Activated CD4-positive, CD25-positive, alpha-beta regulatory T cell treated with anti-CD3 and anti-CD28 coated beads, Interleukin-2, amount 50 U/mL, for 24 hours (primary cell): Measurements from ENCODE around the gene CRISP2.
"Not testable (repeated sequence)": the region's sequence is repeated elsewhere in the genome, so short reads cannot be mapped to it uniquely, and the experiment has no call there.

Source experiments
- ATAC-seq, 2 donors: fragments of 150-1000 bp; cut with Tn5 transposase; one replicate each; pipeline ENCODE4 v1.10.0; 2021; ENCODE audit warnings: mild to moderate bottlenecking in 1 of 2, moderate library complexity in 1 of 2

CRISP2 gene, protein sequence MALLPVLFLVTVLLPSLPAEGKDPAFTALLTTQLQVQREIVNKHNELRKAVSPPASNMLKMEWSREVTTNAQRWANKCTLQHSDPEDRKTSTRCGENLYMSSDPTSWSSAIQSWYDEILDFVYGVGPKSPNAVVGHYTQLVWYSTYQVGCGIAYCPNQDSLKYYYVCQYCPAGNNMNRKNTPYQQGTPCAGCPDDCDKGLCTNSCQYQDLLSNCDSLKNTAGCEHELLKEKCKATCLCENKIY

DNA sequence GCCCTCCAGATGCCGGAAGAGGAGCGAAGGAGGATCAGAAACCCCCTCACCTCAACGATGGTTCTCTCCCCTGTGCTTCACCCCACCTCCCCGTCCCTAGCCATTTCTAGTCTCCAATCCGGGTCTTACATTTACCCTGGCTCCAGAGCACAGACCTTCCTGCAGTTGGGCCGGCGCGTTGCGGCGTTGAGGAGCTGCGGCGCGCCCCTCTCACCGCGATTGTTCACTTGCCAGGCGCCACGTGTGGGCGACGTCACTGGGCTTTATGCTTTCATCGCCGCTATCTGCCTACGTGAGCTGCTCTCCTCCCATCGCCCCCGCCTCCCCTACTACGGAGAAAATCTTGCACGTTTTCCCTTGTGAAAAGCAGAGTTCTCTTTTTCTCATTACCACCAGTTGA is at the start of gene CRISP2:
CRISP2 (minus strand) TSS at position 198 of the 400 bp plus-strand sequence. CDS start 4,347 bp downstream, outside the sequence.
- no peak for ATAC-seq

DNA sequence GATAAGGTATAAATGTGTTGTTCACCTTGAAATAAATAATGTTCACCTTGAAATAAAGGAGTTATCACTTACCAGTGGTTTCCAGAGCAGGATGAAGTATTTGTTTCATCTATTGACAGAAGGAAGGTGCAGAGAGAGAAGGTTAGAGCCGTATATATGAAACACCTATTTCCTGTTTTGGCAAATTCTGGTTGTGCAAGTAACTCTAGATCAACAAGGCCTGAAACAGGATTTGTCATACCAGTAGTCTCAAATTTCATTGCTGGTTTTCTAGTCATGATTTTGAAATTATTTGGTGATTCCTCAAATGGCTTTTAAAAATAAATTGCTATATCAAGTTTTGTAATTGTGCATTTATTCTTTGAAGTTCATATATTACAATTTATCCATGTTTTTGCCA is 30.9 kb upstream of the CRISP2 start, which contains the start of gene CRISP3:
CRISP3 (minus strand) TSS at position 130 of the 400 bp plus-strand sequence; CDS start at position 109, 21 bp downstream.
- no peak for ATAC-seq

DNA sequence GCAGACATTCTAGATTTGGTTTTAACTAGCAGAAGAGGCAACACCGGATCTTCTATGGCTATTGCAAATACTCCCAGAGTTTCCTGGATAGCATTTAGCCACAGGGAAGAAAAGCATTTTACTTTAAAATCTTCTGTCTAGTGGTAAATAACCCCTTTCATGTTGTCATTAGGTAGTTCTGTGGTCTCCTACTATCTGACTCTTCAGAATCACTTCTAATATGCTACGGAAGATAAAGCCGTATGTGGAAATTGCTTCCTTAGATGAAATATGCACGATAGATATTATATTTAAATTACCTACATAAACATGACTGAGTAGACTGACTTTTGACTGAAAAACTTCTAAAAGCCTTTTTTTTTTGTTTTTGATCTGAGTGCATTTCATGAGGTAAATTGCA is 30.1 kb upstream of the CRISP2 start:
- ATAC-seq: no peak

DNA sequence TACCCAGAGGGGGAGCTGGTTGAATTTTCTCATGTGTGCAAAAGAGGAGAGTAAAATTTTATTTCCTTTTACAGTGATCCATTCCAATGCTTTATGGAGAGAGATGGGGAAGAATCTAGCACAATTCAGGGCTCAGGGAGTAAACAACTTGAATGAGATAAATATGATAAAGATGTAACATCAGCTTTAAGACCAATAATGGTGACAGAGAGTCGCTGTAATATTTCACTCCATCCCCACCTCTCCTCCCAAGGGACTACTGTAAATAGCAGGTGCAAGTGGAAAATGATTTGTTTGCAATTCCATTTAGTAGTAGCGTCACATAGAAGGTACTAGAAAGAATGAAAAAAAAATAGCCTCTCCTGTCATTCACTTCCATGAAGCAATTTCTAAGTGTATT is 26.1 kb upstream of the CRISP2 start:
- ATAC-seq: no peak

DNA sequence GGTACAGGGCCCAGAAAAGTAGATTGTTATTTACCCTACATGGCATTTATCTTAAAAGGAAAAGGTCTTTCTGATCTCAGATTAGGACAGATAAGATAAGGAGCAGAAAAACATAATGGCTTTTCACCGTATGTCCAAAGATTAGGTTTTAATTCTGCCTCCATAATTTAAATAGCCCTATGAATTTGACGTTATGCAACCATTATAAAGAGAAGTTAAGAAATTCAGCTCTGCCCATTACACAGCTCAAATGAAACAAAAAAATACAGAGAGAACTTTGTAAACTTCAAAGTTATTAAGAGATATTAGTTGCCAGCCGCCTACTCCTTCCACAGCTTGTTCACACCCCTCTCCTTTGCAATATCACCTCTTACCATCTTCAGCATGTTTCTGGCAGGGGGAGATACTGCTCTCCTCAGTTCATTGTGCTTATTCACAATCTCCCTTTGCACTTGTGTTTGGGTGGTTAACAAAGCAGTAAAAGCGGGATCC is 22.7 kb upstream of the CRISP2 start:
- no peak for ATAC-seq

DNA sequence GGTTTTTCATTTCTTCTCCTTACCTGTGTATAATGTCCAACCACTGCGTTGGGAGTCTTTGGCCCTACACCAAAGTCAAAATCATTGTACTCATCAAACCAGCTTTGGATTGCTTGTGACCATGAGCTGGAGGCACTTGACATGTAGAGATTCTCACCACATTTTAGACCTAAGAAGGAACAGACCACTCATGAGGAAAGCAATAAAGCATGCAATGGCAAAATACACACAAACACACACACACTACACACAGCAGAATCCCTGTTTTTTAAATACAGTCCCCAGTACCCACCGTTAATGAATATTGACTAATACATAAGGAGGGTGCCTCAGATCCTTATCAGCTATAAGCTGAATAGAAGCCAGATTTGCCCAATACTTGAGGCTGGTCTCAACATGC is 20.3 kb upstream of the CRISP2 start:
- no peak for ATAC-seq

DNA sequence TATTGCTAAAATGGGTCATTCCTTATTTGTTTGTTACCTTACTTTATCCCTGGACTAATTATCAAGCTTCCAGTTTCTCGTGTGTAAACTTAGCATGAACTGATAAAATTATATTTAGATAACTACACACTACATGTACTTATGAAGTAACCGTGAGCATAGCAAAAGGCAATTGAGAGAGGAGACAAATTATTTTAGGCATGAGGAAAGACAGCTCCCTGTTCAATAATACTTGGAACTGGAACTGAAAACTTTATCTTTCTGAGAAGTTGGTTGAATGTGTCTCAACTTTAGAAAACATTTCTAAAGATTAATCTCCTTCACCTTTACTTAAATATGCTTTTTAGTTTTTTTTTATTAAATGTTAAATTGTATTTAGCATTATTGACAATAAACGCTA is 19.4 kb upstream of the CRISP2 start:
- ATAC-seq: no peak

DNA sequence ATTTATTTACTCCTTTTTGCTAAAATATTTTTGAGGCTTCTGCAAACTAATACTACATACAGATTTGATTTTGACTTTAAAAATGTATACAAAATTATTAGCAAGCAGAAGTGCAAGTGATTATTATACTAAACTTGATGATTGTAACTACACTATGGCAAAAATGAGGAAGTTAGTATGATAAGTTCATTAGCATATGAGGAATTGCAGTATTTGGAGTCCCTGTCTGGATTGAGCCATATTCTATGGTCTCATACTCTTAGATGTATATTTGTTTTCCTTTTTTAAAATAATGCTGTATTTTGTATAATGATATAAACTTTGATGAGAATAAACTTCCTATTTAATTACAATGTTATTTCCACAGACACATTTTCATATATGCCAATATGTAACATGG is 16.9 kb upstream of the CRISP2 start:
- no peak for ATAC-seq

DNA sequence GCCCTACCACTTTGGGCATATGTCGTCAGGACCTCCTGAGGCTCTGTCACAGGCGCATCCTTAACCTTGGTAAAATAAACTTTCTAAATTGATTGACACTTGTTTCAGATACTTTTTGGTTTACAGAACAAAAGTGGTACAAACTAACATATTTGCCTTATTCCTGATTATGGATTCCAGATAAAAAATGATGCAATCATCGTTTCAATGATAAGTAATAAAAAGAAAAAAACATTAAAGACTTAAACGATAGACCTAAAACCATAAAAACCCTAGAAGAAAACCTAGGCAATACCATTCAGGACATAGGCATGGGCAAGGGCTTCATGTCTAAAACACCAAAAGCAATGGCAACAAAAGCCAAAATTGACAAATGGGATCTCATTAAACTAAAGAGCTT is 10.6 kb upstream of the CRISP2 start:
- not testable (repeated sequence) for ATAC-seq

DNA sequence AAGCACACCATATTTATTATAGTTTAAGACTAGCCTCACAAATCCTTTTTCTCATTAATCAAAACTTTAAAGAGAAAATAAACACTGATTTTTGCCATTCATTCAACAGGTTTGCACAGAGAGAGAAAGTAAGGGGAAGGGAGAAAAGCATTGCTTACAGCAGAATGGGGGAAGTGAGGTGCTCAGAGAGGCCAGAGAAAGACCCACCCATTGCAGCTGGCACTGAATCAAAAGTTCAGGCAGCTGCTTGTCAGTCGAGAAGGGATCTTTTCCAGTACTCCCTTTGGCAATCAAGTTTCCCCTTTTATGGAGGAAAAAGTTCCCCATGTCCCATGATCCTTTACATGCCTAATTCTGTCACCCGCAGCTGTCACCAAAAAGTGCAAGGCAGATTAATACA is 8.0 kb upstream of the CRISP2 start:
- ATAC-seq: no peak

DNA sequence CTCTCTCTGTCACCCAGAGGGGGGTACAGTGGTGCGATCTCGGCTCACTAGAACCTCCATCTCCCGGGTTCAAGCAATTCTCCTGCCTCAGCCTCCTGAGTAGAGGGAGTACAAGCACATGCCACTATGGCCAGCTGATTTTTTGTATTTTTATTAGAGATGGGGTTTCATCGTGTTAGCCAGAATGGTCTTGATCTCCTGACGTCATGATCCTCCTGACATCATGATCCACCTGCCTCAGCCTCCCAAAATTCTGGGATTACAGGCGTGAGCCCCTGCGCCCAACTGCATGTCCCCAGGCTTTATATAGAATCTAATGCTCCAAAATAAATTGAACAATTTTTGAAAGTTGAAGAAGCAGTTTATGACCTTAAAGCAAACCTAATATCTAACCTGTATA is 7.0 kb upstream of the CRISP2 start:
- no peak for ATAC-seq

DNA sequence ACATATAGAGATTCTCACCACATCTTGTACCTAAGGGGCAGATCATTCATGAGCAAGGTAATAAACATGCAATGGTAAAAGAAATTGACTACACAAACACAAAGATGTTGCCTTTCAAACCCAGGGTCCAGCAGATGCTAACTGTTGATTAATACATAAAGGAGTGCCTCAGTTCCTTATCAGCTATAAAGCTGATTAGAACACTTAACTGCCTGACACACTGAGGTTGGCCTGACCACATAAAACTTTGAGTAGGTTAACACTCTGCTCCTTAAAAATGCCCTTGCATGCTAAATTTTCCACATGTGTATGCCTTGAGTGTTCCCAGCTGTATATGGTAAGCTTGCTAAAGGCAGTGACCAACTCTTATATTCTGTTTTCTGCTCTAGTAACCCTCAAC is 14.9 kb downstream of the CRISP2 start:
- no peak for ATAC-seq

DNA sequence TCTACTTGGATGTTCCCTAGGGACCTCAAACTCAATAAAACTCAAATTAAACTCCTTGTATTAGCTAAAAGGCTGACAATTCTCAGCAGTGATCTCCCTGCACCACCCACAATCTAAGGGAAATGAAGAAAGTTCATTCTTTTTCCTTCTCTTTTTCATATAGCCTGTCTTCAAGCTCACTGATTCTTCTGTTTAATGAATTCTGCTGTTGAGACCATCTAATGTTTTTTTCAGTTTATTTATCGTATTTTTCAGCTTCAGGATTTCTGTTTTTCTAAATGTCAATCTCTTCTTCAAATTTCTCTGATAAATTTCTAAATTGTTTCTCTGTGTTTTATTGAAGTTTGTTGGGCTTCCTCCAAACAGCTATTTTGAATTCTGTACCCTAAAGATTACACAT is 19.8 kb downstream of the CRISP2 start:
- ATAC-seq: no peak

DNA sequence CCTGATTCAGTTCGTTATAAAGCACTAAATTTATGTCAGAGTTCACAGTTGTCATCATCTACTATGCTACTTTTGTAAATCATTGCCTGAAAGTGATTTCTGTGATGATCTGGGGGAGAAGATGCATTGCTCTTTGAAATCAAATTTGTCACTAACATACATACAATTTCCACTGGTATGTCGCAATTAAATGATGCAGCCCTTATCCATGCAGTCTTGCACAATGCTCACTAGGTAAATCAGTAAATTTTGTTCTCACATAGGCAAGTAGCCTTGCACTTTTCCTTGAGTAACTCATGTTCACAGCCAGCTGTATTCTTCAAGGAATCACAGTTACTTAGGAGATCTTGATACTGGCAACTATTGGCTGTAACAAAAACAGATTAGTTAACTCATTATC is 20.8 kb downstream of the CRISP2 start:
- ATAC-seq: no peak

DNA sequence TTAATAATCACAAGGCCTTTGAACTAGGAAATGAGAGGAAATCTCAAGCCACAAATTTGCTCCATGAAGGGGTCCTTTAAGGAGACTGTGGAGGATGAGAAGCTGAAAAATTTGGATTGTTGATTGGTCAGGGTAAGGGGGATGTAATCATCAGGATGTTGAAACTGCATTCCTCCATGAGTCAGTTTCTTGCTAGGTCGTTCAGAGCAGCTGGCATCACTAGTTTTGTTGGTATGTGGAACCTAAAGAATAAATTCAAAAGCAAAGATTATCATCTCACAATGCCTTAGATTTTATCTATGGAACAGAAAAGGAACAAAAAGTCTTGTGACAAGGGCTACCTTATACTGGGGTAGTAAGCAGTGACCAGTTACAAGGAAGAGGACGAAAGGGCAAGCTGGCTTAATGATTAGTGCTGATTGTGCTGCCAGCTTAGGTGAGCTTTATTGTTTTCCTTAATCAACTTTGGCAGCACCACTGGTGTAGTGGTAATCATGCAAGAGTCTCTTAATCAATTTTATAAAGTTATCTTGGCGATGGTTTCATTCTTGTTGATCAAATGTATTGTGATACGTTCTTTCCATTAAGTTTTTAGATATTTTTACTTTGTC is 36.6 kb downstream of the CRISP2 start:
- no peak for ATAC-seq

DNA sequence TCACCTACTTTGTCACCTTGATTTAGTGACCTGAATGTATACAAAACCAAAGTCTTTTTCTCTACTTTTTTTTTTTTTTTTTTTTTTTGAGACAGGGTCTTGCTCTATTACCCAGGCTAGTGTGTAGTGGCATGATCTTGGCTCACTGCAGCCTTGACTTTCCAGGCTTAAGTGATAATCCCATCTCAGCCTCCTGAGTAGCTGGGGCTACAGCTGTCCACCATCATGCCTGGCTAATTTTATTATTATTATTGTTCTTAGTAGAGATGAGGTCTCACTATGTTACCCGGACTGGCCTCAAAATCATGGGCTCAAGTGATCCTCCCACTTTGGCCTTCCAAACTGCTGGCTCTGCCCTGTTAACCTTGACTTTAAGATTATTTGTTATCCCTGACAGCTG is 37.5 kb downstream of the CRISP2 start:
- ATAC-seq: no peak

DNA sequence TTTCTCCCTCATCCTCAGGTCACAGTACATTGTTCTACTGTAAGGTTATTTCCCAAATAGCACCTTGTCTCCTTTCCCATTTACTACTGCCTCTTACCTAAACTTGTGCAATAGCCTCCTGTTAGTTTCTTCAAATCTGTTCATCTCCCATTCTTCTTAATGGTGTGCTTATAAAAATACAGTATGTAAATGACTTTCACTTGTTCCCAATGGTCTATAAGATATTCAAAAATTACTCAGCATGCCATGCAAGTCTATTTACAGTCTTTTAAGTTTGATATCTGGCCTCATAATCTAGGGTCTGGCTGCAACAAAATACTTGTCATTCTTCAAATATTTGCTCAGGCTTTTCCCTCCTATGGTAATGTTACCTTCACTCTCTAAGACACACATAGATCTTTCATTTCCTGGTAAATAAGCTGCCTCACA is 45.2 kb downstream of the CRISP2 start:
- ATAC-seq: no peak

DNA sequence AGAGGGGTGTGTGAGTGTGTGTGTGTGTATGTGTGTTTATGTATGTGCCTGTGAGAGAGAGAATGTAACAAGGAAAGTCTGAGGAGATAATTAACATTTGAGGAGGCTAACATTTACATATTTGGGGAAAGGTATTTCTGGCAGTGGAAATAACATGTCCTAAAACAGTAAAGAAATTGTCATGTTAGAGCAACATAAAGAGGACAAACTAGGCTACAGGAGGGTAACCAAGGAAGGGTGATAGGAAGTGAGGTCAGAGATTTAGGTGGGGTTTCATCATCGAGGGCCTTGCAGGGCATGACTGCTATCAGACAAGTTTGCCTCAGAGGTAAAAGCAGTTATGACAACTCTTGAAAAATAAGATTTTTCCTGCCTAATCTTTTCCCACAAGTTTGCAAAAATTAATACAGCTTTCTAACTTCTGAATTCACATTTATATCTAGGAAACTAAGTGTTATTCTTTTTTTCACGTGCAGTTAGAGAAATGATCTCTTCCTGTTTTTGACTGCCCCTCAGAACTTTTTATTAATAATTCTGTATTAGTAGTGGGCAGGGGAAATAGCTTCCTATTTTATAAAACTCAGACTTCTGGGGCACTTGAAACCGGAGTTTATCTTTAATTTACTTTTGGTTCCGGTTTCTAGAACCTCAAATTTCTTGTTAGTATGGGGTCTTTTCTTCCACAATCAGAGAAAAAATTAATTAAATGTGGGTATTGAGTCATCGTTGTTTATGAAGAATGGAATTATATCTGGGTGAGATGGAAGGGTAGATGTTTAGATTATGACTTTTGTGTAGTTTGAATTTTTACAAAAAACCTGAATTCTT is 46.2 kb downstream of the CRISP2 start:
- no peak for ATAC-seq

DNA sequence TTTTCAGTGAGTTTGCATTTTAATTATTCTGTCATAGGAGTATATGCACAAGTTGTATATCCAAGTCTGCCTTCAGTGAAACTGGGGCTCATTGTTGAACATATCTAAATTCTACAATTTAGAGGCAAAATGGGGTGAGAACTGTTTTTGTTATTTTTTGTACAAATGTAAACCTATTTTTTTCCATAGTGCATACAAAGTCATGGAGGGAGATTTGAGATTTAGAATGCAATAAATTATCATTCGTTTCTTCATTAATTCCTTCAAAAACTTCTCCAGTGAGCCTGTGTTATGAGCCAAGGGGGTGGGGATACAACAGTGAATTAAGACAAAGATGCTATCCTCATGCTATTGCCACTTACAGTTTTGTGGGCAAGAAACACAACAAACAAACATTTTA is 46.9 kb downstream of the CRISP2 start:
- ATAC-seq: no peak

DNA sequence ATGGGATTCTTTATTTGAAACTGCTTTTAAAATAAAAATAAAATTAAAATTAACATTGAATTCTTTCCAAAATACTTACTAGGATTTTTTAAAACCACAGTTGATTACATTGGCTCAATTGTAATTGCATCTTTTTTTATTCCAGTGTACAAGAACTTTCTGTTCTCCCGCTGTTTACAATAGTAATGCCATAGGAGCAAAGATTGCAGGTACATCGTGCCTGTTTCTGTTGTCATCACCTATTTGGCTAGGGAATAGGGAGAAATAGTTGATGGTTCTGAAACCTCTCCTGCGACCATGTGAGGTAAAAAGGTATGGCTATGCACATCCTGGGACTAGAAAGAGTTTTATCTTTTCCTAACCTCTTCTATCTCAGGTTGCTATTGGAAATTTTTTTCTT is 48.5 kb downstream of the CRISP2 start:
- ATAC-seq: no peak

DNA sequence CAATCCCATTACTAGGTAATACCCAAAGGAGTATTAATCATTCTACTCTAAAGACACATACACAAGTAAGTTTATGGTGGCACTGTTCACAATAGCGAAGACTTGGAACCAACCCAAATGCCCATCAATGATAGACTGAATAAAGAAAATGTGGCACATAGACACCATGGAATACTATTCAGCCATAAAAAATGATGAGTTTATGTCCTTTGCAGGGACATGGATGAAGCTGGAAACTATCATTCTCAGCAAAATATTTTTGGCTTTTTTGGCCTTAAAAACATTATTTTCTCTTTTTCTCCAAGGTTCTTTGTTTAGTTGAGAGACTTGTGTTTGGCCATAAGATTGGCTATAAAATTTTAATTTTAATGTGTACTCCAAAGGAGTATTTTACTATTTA is 49.3 kb downstream of the CRISP2 start:
- not testable (repeated sequence) for ATAC-seq

DNA sequence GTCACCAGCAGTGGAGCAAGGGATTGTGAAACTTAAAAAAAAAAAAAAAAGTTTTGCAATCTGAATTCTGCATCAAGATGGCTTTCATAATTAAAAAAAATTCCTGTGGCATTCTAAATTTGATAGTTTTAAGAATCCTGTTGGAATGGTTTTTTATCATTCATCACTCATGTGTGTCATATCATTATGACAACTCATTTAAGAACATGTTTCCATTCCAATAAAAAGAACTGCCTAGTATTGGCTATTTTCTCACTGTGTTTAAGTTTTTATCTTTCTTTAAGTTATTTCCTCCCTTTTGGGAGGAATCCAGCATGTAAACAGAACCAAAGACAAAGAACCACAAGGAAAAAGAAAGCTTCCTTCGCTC is 50.5 kb downstream of the CRISP2 start:
- no peak for ATAC-seq

DNA sequence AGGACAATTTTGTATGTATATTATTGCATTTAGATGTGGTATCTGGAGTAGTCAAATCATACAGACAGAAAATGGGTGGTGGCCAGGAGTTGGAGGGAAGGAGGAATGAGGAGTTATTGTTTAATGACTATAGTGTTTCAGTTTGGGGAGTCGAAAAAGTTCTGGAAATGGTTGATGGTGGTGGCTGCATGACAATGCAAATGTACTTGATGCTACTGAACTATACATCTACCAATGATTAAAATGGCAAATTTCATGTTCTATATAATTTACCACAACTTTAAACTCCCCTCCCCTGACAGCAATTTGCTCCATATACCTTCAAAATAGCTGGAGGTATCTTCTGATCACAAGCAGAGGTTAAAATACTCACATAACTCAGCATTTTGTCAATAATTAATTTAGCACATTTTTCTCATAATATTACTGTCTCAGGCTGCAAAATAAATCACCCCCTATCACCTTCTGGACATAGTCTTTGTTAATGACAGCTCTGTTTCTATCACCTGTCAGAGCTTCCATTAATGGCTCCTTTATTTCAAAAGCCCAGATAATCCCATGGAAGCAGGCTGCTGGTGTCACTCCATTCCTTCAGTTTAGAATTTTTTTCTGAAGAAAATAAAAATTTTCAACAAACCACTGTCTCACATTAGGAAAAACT is 51.0 kb downstream of the CRISP2 start:
- no peak for ATAC-seq
